HG02759 (cell line): Measurements from ENCODE around the gene CFAP97D1.

Source experiments
- ATAC-seq: cut with Tn5 transposase; IDR thresholded peaks from one replicate; pipeline ENCODE4 v1.9.1; 2021; ENCODE audit warnings: mild to moderate bottlenecking, moderate library complexity; ENCODE audit not compliant: unreplicated experiment

The CFAP97D1 gene

GRCh38 chr17:43823350-43824084 is 43.3 kb downstream of the CFAP97D1 start:
- ATAC-seq: no peak

- ATAC-seq: no peak
Measured at GRCh38 chr17:43825567-43825966, 45.3 kb downstream of the CFAP97D1 start.

- no peak for ATAC-seq
Measured at GRCh38 chr17:43826206-43826605, 46.0 kb downstream of the CFAP97D1 start.

GRCh38 chr17:43827596-43827995 is 47.4 kb downstream of the CFAP97D1 start:
- no peak for ATAC-seq

- ATAC-seq: no peak
Measured at GRCh38 chr17:43829738-43830137, 49.5 kb downstream of the CFAP97D1 start.

- ATAC-seq: no peak
Measured at GRCh38 chr17:43830510-43831140, 50.4 kb downstream of the CFAP97D1 start.

- ATAC-seq: no peak
Measured at GRCh38 chr17:43831633-43832032, 51.4 kb downstream of the CFAP97D1 start.

GRCh38 chr17:43832168-43832975 is 52.1 kb downstream of the CFAP97D1 start:
- no peak for ATAC-seq

- no peak for ATAC-seq
Measured at GRCh38 chr17:43832976-43833829, 53.0 kb downstream of the CFAP97D1 start, which contains the start of gene MPP3. Gene MPP3 (minus strand): TSS chr17:43833146. CDS start chr17:43831906, 1,240 bp downstream.

- ATAC-seq: no peak
Measured at GRCh38 chr17:43834106-43834505, 53.9 kb downstream of the CFAP97D1 start.
